NCI-H1694 (cell line): ENCODE data around the gene ITPRIP.

ENCODE experiments used
- DNase-seq: peaks from one replicate; lab custom pipeline; 2025; lab: John Stamatoyannopoulos, UW

The ITPRIP gene

DNA sequence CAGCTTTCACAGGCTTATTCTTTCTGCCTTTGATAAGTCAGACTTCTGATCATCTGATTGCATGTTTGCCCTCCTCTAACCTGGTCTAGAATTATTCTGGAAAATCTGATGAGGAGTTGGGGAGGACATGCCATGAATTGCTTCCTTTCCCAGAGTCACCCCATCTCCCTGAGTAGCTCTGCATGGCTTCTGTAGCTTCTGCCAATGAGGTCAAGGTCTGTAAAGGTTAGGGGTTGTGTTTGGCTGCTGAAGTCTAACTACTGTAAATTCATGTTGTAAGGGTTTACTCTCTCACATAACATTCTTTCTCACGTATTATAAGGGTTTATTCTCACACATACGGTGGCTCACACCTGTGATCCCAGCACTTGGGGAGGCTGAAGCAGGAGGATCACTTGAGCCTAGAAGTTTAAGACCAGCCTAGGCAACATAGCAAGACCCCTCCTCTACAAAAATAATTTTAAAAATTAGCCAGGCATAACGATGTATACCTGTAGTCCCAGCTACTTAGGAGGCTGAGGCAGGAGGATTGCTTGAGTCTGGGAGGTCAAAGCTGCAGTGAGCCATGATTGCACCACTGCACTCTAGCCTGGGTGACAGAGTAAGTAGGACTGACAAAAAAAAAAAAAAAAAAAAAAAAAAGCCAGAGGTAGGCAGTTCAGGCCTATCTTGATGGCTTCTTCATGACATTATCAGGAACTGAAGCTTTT is 58.6 kb downstream of the ITPRIP start:
- DNase-seq: no peak

DNA sequence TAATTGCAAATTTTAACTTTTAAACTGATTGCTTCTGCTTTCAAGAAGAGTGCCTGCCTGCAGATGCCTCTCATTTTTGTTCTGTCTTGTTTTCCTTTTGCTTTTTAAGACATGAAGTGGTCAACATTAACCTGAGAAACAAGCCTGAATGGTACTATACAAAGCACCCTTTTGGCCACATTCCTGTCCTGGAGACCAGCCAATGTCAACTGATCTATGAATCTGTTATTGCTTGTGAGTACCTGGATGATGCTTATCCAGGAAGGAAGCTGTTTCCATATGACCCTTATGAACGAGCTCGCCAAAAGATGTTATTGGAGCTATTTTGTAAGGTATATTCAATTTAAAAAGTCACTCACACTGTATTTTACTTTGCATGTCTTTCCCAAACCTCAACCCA is 60.5 kb downstream of the ITPRIP start:
- no peak for DNase-seq

DNA sequence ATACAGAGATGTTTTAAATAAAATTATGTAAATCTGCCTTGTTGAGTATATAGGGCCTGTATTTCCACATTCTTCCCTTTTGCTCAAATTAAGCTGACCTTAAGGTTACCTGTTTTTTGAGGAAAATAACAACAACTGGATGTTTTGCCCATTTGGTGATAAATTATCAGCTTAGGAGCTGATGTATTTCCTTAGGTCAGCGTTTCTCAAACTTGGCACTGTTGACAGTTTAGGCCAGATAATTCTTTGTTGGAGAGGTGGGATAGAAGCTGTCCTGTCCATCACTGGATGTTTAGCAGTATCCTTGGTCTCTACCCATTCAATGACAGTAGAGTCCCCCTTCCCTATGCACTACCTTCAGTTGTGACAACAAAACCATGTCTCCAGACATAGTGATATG is 62.1 kb downstream of the ITPRIP start:
- no peak for DNase-seq

DNA sequence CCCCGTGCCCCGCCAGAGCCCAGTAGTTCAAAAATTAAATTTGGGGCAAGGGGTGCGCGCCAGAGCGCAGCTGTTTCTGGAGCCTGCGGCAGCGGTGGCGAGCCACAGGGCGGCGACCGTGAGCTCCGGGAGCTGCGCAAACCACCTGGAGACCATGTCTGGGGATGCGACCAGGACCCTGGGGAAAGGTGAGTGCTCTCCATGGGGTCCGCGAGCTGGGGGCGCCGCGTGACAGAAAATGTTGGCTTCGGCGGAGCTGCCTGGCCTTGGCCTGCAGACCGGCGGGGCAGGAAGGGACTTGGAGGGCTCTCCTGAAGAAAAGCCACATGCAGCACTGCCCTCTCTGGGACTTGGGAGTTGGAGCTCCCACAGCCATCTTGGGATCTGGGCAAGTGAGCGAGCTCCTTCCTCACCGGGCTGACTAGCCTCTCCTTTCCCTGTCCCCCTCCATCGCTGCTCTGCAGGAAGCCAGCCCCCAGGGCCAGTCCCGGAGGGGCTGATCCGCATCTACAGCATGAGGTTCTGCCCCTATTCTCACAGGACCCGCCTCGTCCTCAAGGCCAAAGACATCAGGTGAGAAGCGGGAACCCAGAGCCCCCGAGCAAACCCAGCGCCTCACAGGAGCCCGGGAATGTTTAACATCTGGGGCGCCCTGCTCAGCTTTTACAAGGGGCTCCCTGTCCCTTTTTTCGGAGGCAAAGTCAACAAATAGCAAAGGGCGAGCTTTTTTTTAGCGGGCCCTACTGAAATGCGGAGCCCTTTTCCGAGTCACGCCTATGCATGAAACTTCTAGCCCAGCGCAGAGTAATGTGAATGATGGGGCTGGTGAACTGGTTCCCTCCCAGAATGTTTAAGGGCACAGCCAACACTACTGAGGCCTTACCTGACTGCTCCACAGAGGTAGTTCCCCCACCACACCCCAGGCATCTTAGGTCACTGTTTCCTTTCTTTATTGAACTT is 63.2 kb downstream of the ITPRIP start:
- DNase-seq: no peak

DNA sequence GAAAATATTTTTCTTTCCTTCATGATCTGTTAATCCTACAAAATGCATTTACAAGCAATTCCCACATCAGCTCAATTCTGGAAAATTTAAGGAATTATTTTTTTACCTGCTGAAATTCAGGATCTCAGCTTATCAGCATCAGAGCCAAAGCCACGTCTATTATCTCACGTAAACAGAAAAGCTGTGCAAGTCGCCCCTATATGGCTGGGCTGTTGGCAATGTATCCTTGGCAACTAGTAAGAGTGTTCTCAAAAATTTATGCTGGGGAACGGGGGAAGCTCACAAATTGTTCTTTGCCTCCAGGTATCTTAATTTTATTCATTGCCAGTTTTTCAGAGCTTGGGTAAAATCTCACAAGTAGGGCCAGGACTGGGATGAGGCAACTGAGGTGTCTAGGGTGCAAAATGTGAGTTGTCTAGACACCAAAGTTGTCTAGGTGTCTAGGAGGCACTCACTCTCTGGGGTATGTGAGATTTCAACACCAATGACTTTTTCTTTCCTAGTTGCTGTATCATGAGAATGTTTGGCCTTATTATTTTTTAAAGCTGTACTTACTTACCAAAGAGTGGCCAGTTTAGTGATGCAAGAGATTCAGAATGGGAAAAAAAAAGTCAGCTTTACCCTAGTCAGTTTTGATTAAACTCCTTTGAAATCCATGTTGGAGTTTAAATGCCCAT is 64.2 kb downstream of the ITPRIP start:
- no peak for DNase-seq

DNA sequence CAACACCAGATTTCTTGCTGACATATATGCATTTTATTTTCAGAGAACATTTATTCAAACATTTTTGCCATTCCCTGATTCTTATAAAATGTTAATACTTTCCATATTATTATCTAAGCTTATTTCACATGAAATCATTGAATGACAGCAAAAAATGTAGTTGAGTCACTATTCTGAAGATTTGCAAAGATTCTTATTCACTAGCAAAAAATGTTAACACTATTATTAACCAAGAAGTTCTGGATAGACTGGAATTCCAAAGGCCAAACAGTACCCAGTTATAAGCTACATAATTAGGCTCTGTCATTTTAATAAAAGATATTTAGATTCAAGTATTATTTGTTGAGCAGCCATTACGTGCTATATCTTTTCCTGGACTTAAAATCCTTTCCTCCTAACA is 65.0 kb downstream of the ITPRIP start:
- no peak for DNase-seq

DNA sequence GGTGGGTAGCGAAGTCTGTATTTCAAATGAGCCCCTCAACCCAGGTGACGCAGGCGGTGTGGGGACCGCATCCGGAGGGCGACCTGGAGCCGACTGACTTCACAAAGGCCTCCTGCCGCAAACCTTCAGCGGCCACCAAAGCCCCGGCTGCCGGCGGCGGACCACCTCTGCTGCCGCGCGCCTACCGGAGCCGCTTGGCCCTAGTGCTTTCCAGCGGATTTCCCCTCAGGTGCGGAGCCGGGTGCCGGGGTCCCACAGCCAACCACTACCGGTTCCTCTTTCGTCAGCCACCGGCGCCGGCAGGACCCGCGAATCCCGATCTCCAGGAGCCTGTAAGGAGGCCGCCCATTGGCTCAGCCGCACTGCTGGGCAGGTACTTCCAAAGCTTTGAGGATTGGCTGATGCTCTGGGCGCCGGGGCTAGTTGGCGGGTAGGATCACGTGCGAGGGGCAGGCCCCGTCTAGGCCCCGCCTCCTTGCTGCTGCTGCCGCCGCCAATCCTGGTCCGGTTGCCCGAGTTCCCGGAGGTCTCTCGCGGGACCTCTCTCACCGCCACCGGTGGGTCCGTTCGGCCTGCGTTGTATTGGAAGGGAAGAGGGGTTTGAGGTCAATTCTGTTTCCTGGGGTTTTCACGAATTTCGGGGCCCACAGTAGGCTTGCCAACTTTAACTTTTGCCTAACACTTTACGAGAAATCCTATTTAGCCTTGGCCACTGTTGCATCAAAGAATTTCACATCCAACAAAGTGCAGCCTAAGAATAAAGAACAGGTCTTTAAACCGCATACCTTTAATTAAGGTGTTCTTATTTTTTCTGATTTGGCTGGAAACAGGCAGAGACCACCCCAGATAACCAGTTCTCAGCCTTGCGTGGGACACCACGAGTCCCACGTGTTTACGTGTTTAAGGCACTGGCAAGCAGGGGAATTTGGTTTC is 69.3 kb downstream of the ITPRIP start, which contains the start of gene GSTO2:
Gene GSTO2 (plus strand): TSS at position 472 of the 933 bp plus-strand sequence. CDS start 5,732 bp downstream, outside the sequence.
- peak; percentile 93 for DNase-seq

DNA sequence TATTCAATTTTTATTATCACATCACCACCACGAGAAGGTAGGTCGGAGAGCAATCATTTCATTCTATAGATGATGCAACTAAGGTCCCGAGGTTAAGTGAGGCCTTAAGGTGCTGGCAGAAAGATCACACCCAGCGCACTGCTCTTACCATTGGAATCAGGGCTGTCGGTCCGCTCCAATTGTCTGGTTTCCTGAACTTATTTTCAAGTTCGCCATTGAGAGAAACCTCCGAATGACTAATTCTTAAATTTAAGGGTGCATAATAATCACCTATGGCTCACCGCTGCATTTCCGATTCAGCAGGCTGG is 69.9 kb downstream of the ITPRIP start:
- no peak for DNase-seq

DNA sequence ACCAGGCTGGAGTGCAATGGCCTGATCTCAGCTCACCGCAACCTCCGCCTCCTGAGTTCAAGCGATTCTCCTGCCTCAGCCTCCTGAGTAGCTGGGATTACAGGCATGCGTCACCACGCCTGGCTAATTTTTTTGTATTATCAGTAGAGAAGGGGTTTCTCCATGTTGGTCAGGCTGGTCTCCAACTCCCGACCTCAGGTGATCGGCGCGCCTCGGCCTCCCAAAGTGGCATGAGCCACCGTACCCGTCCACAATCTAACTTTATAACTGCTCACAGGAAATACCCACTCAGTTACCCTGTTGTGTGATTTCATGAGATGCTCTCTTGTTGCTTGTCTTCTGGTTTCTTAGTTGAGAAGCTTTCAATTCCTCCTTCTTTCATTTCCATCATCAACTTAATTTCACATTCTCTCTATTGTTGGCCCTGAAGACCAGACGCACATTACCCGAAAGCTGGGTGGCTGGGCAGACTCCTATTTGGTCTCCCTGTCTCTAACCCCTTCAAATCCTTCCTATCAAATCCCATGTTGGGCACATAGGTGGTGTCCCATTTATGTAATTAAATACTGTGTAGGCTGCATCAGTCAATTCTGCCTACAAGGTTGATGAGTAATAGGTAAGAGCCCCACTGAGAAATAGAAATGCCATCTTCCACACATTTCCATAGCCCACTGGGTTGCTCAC is 70.4 kb downstream of the ITPRIP start:
- no peak for DNase-seq

DNA sequence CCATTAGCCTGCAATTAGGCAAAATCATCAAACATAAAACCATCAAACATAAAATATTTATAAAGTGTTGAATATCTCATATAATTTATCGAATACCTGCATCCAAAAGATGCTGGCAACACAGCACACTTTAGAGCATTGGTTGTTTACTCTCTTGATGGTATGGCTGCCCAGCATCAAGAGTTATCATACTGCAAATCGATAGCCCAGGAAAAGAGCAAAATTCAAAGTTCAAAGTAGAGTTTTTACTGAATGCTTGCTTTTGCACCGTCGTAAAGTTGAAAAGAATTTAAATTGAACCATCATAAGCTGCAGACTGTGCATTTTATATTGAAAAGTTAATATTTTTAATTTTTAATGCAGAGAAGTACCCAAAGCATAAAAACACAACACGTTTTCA is 73.5 kb downstream of the ITPRIP start:
- no peak for DNase-seq

DNA sequence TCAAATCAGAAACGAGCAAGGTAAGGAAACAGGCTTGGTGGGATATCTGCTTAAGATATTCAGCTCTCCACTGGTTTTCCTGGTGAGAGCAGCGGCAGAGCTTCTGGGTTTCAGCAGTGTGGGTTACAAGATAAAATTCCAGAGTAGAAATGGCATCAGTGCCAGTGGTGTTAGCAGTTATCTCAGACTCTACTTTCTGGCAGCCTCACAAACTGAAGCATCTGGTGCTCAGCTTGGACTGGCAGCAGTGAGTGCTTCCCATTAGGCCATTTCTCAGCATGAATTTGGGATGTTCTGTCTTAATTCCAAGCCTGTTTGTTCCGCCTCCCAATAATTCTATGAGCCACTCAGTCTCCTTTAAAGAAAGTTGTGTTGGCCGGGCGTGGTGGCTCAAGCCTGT is 76.2 kb downstream of the ITPRIP start:
- DNase-seq: no peak

DNA sequence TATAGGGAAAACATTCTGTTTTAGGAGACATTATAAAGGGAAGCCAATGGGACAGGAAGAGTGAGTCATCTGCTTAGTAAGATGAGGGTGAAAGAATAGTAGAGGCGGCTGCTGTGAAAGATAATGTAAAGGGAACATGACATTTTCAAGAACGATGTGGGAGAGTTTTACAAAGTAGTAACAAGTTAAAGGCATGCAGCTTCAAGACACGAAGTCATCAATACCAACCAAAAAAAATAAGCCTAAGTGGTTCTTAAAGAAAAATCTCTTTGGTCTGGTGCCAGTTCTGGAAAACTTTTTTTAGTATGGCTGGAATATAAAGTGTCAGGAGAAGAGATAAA is 77.5 kb downstream of the ITPRIP start:
- no peak for DNase-seq

DNA sequence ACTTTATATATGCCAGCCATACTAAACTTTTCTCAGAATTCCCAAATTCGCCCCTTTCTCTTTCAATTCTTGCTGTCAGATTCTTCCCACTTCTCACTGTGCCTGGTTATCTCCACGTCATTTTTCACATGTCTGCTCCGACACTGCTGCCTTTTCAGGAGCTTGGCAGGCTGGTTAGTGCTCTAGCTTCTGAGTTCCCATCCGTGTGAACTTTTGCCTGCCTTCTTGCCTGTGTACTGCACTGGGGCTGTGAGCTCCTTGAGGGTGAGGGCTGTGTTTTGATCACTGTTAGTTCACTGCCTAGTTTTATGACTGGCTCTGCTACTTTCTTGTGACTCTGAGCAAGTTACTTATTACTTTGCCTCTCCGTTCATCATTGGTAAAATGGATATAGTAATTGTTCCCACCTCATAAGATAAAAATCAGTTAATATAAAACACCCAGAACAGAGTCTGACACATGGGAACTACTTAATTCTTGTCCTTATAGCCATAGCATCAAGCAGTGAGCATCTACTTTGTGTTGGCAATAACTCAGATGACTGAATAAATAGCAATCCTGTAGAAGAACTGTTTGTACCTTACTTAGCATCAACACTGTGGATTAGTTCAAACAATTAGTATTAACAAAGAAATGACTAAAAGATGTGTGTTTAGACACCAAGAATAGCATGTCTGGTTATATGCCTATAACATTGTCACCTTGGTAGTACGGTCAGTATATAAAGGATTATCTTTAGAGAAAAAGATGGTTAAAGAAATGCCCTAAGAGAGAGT is 78.1 kb downstream of the ITPRIP start:
- no peak for DNase-seq
